NCI-H1105 (cell line): ENCODE data around the gene EFCAB6.

Experiments used
- DNase-seq: peaks from one replicate; lab custom pipeline; 2025; lab: John Stamatoyannopoulos, UW

The EFCAB6 gene

GRCh38 chr22:43542681-43543521 lies 269.2 kb downstream of the EFCAB6 start:
- DNase-seq: no peak

GRCh38 chr22:43541462-43542407 lies 270.4 kb downstream of the EFCAB6 start:
- no peak for DNase-seq

GRCh38 chr22:43541022-43541421 lies 271.1 kb downstream of the EFCAB6 start:
- DNase-seq: no peak

GRCh38 chr22:43540529-43540923 lies 271.6 kb downstream of the EFCAB6 start:
- DNase-seq: no peak

- no peak for DNase-seq
These were observed 272.3 kb downstream of the EFCAB6 start for GRCh38 chr22:43539572-43540528.

- DNase-seq: no peak
These were observed 275.0 kb downstream of the EFCAB6 start for GRCh38 chr22:43537019-43537585.

GRCh38 chr22:43535741-43536140 lies 276.4 kb downstream of the EFCAB6 start:
- DNase-seq: no peak

GRCh38 chr22:43535336-43535735 lies 276.8 kb downstream of the EFCAB6 start:
- DNase-seq: no peak

GRCh38 chr22:43534916-43535315 lies 277.2 kb downstream of the EFCAB6 start:
- no peak for DNase-seq

- no peak for DNase-seq
These were observed 278.3 kb downstream of the EFCAB6 start for GRCh38 chr22:43533656-43534428.

- DNase-seq: no peak
These were observed 279.0 kb downstream of the EFCAB6 start for GRCh38 chr22:43533156-43533530.

GRCh38 chr22:43532301-43533155 lies 279.6 kb downstream of the EFCAB6 start:
- no peak for DNase-seq

- no peak for DNase-seq
These were observed 280.5 kb downstream of the EFCAB6 start for GRCh38 chr22:43531651-43532050.

GRCh38 chr22:43530349-43531201 lies 281.5 kb downstream of the EFCAB6 start:
- DNase-seq: no peak

GRCh38 chr22:43529934-43530333 lies 282.2 kb downstream of the EFCAB6 start:
- DNase-seq: no peak

- no peak for DNase-seq
These were observed 282.6 kb downstream of the EFCAB6 start for GRCh38 chr22:43529461-43529860.

- no peak for DNase-seq
These were observed 283.3 kb downstream of the EFCAB6 start for GRCh38 chr22:43528601-43529360.

- DNase-seq: no peak
These were observed 285.2 kb downstream of the EFCAB6 start for GRCh38 chr22:43526946-43527345.
